IPS-11a (cell line): Measurements from ENCODE around the gene TREML2.

Experiments
- H3K4me3 ChIP-seq: one replicate; pipeline ENCODE4 v1.5.1; 2013; ENCODE audit warnings: low read depth, low read length, control low read depth

TREML2 gene

DNA sequence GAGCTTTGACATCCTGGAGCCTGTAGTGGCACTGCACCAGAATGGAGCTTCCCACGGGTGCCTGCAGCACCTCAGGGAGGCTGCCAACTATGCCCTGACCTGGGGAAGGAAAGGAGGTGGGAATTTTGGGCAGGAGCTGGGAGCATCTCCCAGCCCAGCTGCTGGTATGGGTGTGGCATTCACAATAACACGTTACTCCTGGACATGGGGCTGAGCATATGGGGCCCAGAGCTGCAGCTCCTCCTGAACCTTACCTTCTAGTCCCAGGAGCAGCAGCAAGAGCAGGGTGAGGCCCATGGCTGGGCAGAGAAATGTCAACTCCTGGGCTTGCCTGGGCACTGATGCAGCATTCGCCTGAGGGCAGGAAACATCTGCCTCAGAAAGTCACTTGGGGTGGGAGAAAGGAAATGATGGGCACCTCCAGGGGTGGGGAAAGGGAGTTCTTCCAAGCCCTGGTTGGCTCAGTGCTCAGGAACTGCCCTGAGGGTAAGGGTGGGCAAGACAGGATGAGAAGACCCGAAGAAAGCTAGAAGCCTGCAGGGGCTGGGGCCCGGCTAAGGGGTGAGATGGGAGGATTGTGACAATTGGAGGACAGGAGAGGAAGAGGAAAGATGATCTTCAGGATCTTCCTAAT lies 46.8 kb downstream of the TREML2 start, which contains the start of gene TREML1:
TREML1 (minus strand) TSS at position 356 of the 634 bp plus-strand sequence; CDS start at position 297, 59 bp downstream.
- no peak within 1 kb of the TSS for H3K4me3 ChIP-seq

DNA sequence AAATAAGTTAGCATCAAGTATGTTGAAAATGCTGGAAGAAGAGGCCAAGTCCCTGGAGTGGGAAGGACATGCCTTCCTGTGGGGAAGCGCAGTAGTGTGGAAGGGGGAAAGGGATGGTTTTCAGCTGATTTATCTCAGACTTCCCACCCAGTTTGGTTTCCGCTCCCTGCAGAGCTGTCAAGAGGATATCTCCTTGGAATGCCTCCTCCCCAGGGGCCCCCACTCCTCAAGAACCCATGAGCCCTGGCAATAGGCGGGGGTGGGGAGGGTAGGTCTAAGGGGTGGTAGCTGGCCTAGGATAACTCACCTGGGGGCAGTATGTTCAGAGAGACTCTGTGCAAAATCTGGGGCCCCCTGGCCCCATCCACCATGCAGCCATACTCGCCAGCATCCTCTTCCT lies 47.5 kb downstream of the TREML2 start:
- no peak overlapping the region for H3K4me3 ChIP-seq

DNA sequence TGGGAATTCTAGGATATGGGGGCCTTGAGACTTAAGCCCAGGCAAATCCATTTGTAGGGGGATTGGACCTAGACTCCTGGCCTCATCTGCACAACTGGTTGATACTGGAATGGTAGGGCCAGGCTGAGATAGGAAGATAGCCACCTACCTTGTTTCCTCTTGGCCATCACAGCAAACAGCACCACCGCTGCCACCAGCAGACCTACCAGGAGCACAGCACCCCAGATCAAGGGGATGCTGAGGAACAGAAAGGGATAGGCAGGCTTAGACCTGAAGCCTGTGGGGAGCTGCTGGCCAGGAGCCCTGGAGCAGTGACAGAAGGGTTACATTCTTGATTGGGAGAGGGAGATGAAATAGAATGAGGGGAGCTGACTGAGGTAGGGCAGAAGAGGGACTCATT lies 50.3 kb downstream of the TREML2 start:
- no peak overlapping the region for H3K4me3 ChIP-seq

DNA sequence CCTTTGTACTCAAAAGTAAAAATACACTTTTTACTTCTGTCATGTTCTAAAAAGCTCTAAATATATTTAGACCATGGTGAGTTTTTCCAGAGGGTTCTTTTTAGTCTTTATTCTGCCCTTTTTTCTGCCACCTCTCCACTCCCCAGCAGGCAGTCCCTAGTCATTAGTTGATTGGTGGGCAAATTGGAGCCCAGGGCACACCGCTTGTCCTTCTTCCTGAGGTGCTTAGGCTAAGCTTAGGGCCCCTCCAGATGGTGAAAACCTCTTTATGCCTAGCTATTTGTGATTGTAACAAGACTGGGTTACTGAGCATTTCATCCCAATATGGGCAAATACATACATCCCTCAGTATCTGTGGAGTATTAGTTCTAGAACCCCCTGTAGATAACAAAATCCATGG lies 53.0 kb downstream of the TREML2 start:
- H3K4me3 ChIP-seq: no peak overlapping the region
